ENCODE data around the gene CALCOCO2. TPM values are rescaled to one million over a fixed set of nuclear protein-coding genes. Genes with fewer than 3 reads are reported as not detected.

CALCOCO2 gene
- total and polyA plus RNA-seq, 5 donors from 2014 or later: 179 to 240 (median 215) TPM

GRCh38 chr17:48905987-48906515 lies 75.2 kb downstream of the CALCOCO2 start:
- no peak overlapping the region for H3K4me3 ChIP-seq (ENCODE audit: low read depth, low read length)
- H3K4me3 Mint-ChIP-seq: peak overlapping the region in 2 of 4 donors; percentile 15 to 86
- ATAC-seq (ENCODE audit: low read depth in 2 of 2) (no peak), DNase-seq (no peak)
- no peaks in the 10 kb centered on the region for H3K9me3 Mint-ChIP-seq
- H3K4me1 ChIP-seq (ENCODE audit: control insufficient read depth, insufficient read depth, low read length, poor library complexity, severe bottlenecking): peaks cover 25% of the 10 kb centered on the region
- H3K27ac Mint-ChIP-seq: no peak overlapping the region
- H3K9me3 ChIP-seq (ENCODE audit: control insufficient read depth in 2 of 2, low read length in 2 of 2): no peaks in the 10 kb centered on the region
- peaks cover 5 to 34% (median 24%) of the 10 kb centered on the region in 4 donors for H3K4me1 Mint-ChIP-seq
- peaks cover 3% of the 10 kb centered on the region for H3K36me3 Mint-ChIP-seq
- no peaks in the 10 kb centered on the region for H3K27me3 ChIP-seq (ENCODE audit: control insufficient read depth, insufficient read depth, low read length)
- no peak overlapping the region for H3K27ac ChIP-seq (ENCODE audit: insufficient read depth, low read length, poor library complexity, severe bottlenecking)
- no peaks in the 10 kb centered on the region for H3K27me3 Mint-ChIP-seq
- peaks cover 8% of the 10 kb centered on the region for H3K36me3 ChIP-seq (ENCODE audit: control insufficient read depth, insufficient read depth, low read length)

GRCh38 chr17:48907713-48908046 lies 76.8 kb downstream of the CALCOCO2 start:
- H3K27me3 Mint-ChIP-seq: no peaks in the 10 kb centered on the region
- peaks cover 14% of the 10 kb centered on the region for H3K36me3 Mint-ChIP-seq
- ATAC-seq (ENCODE audit: low read depth in 2 of 2) (peak in 1 of 2 donors; percentile 0), DNase-seq (no peak)
- peak overlapping the region; percentile 91 for H3K27ac ChIP-seq (ENCODE audit: insufficient read depth, low read length, poor library complexity, severe bottlenecking)
- no peaks in the 10 kb centered on the region for H3K27me3 ChIP-seq (ENCODE audit: control insufficient read depth, insufficient read depth, low read length)
- H3K4me1 Mint-ChIP-seq: peaks cover 22 to 50% (median 39%) of the 10 kb centered on the region in 4 donors
- H3K9me3 Mint-ChIP-seq: no peaks in the 10 kb centered on the region
- peak overlapping the region; percentile 86 to 96 (median 96) for H3K4me3 Mint-ChIP-seq
- peak overlapping the region; percentile 86 for H3K4me3 ChIP-seq (ENCODE audit: low read depth, low read length)
- peak overlapping the region; percentile 97 to 99 (median 99) for H3K27ac Mint-ChIP-seq
- peaks cover 22% of the 10 kb centered on the region for H3K36me3 ChIP-seq (ENCODE audit: control insufficient read depth, insufficient read depth, low read length)
- peaks cover 37% of the 10 kb centered on the region for H3K4me1 ChIP-seq (ENCODE audit: control insufficient read depth, insufficient read depth, low read length, poor library complexity, severe bottlenecking)
- no peaks in the 10 kb centered on the region for H3K9me3 ChIP-seq (ENCODE audit: control insufficient read depth in 2 of 2, low read length in 2 of 2)

GRCh38 chr17:48908047-48908843 lies 77.4 kb downstream of the CALCOCO2 start, which contains the start of gene UBE2Z:
TSS of gene UBE2Z (plus strand) at chr17:48908407. CDS start at chr17:48908504, 97 bp downstream.
- peak within 1 kb of the TSS; percentile 97 to 99 (median 99) for H3K27ac Mint-ChIP-seq
- Histone ChIP-seq H3K27me3 (ENCODE audit: control insufficient read depth, insufficient read depth, low read length) (no peaks in the 10 kb centered on the region), H3K27ac (ENCODE audit: insufficient read depth, low read length, poor library complexity, severe bottlenecking) (peak within 1 kb of the TSS; percentile 91), H3K36me3 (ENCODE audit: control insufficient read depth, insufficient read depth, low read length) (peaks cover 28% of the 10 kb centered on the region), H3K9me3 (ENCODE audit: control insufficient read depth in 2 of 2, low read length in 2 of 2) (no peaks in the 10 kb centered on the region), H3K4me3 (ENCODE audit: low read depth, low read length) (peak within 1 kb of the TSS; percentile 86), H3K4me1 (ENCODE audit: control insufficient read depth, insufficient read depth, low read length, poor library complexity, severe bottlenecking) (peaks cover 37% of the 10 kb centered on the region)
- peaks cover 23 to 56% (median 41%) of the 10 kb centered on the region in 4 donors for H3K4me1 Mint-ChIP-seq
- H3K4me3 Mint-ChIP-seq: peak within 1 kb of the TSS; percentile 95 to 96 (median 96)
- no peaks in the 10 kb centered on the region for H3K27me3 Mint-ChIP-seq
- no peaks in the 10 kb centered on the region for H3K9me3 Mint-ChIP-seq
- H3K36me3 Mint-ChIP-seq: peaks cover 15% of the 10 kb centered on the region
- DNase-seq (peak; percentile 83 to 96 (median 84)), ATAC-seq (ENCODE audit: low read depth in 2 of 2) (peak; percentile 94 to 95)

- H3K9me3 ChIP-seq (ENCODE audit: control insufficient read depth in 2 of 2, low read length in 2 of 2): no peaks in the 10 kb centered on the region
- Mint-ChIP-seq H3K4me1 (peaks cover 27 to 62% (median 47%) of the 10 kb centered on the region in 4 donors), H3K27ac (peak overlapping the region; percentile 94 to 99 (median 96)), H3K4me3 (peak overlapping the region; percentile 93 to 95 (median 95)), H3K27me3 (no peaks in the 10 kb centered on the region), H3K36me3 (peaks cover 20% of the 10 kb centered on the region), H3K9me3 (no peaks in the 10 kb centered on the region)
- peak; percentile 69 to 93 (median 82) for DNase-seq
- H3K27me3 ChIP-seq (ENCODE audit: control insufficient read depth, insufficient read depth, low read length): no peaks in the 10 kb centered on the region
- H3K36me3 ChIP-seq (ENCODE audit: control insufficient read depth, insufficient read depth, low read length): peaks cover 34% of the 10 kb centered on the region
- H3K27ac ChIP-seq (ENCODE audit: insufficient read depth, low read length, poor library complexity, severe bottlenecking): peak overlapping the region; percentile 91
- H3K4me3 ChIP-seq (ENCODE audit: low read depth, low read length): peak overlapping the region; percentile 85
- peak; percentile 35 to 37 for ATAC-seq (ENCODE audit: low read depth in 2 of 2)
- H3K4me1 ChIP-seq (ENCODE audit: control insufficient read depth, insufficient read depth, low read length, poor library complexity, severe bottlenecking): peaks cover 43% of the 10 kb centered on the region
Measured at GRCh38 chr17:48908853-48909394, 78.1 kb downstream of the CALCOCO2 start.

GRCh38 chr17:48909783-48910182 lies 78.9 kb downstream of the CALCOCO2 start:
- no peak for DNase-seq

GRCh38 chr17:48910370-48910769 lies 79.5 kb downstream of the CALCOCO2 start:
- Mint-ChIP-seq H3K27ac (peak overlapping the region in 2 of 3 donors; percentile 81 to 94), H3K9me3 (no peaks in the 10 kb centered on the region), H3K27me3 (no peaks in the 10 kb centered on the region), H3K4me3 (peak overlapping the region; percentile 93 to 95 (median 95)), H3K36me3 (peaks cover 26% of the 10 kb centered on the region), H3K4me1 (peaks cover 33 to 77% (median 56%) of the 10 kb centered on the region in 4 donors)
- ATAC-seq (ENCODE audit: low read depth in 2 of 2): no peak
- H3K27ac ChIP-seq (ENCODE audit: insufficient read depth, low read length, poor library complexity, severe bottlenecking): peak overlapping the region; percentile 91
- H3K27me3 ChIP-seq (ENCODE audit: control insufficient read depth, insufficient read depth, low read length): no peaks in the 10 kb centered on the region
- peaks cover 58% of the 10 kb centered on the region for H3K4me1 ChIP-seq (ENCODE audit: control insufficient read depth, insufficient read depth, low read length, poor library complexity, severe bottlenecking)
- no peak for DNase-seq
- peaks cover 45% of the 10 kb centered on the region for H3K36me3 ChIP-seq (ENCODE audit: control insufficient read depth, insufficient read depth, low read length)
- no peaks in the 10 kb centered on the region for H3K9me3 ChIP-seq (ENCODE audit: control insufficient read depth in 2 of 2, low read length in 2 of 2)
- peak overlapping the region; percentile 85 for H3K4me3 ChIP-seq (ENCODE audit: low read depth, low read length)

More at GRCh38 chr17:48909783-48910182, 78.9 kb downstream of the CALCOCO2 start:
- Histone ChIP-seq H3K27me3 (ENCODE audit: control insufficient read depth, insufficient read depth, low read length) (no peaks in the 10 kb centered on the region), H3K4me1 (ENCODE audit: control insufficient read depth, insufficient read depth, low read length, poor library complexity, severe bottlenecking) (peaks cover 52% of the 10 kb centered on the region), H3K36me3 (ENCODE audit: control insufficient read depth, insufficient read depth, low read length) (peaks cover 40% of the 10 kb centered on the region), H3K9me3 (ENCODE audit: control insufficient read depth in 2 of 2, low read length in 2 of 2) (no peaks in the 10 kb centered on the region), H3K4me3 (ENCODE audit: low read depth, low read length) (peak overlapping the region; percentile 85), H3K27ac (ENCODE audit: insufficient read depth, low read length, poor library complexity, severe bottlenecking) (peak overlapping the region; percentile 91)
- peak overlapping the region; percentile 93 to 95 (median 95) for H3K4me3 Mint-ChIP-seq
- H3K36me3 Mint-ChIP-seq: peaks cover 26% of the 10 kb centered on the region
- H3K9me3 Mint-ChIP-seq: no peaks in the 10 kb centered on the region
- ATAC-seq (ENCODE audit: low read depth in 2 of 2): no peak
- peak overlapping the region; percentile 76 to 96 (median 94) for H3K27ac Mint-ChIP-seq
- H3K27me3 Mint-ChIP-seq: no peaks in the 10 kb centered on the region
- H3K4me1 Mint-ChIP-seq: peaks cover 33 to 71% (median 54%) of the 10 kb centered on the region in 4 donors

- Histone ChIP-seq H3K36me3 (ENCODE audit: control insufficient read depth, insufficient read depth, low read length) (peaks cover 62% of the 10 kb centered on the region), H3K4me1 (ENCODE audit: control insufficient read depth, insufficient read depth, low read length, poor library complexity, severe bottlenecking) (peaks cover 65% of the 10 kb centered on the region), H3K27me3 (ENCODE audit: control insufficient read depth, insufficient read depth, low read length) (no peaks in the 10 kb centered on the region), H3K9me3 (ENCODE audit: control insufficient read depth in 2 of 2, low read length in 2 of 2) (no peaks in the 10 kb centered on the region), H3K4me3 (ENCODE audit: low read depth, low read length) (no peak overlapping the region), H3K27ac (ENCODE audit: insufficient read depth, low read length, poor library complexity, severe bottlenecking) (peak overlapping the region; percentile 34)
- peak overlapping the region in 1 of 3 donors; percentile 38 for H3K27ac Mint-ChIP-seq
- DNase-seq: no peak
- ATAC-seq (ENCODE audit: low read depth in 2 of 2): no peak
- H3K36me3 Mint-ChIP-seq: peaks cover 30% of the 10 kb centered on the region
- H3K9me3 Mint-ChIP-seq: no peaks in the 10 kb centered on the region
- peaks cover 33 to 80% (median 64%) of the 10 kb centered on the region in 4 donors for H3K4me1 Mint-ChIP-seq
- H3K4me3 Mint-ChIP-seq: peak overlapping the region in 1 of 4 donors; percentile 95
- H3K27me3 Mint-ChIP-seq: no peaks in the 10 kb centered on the region
Measured at GRCh38 chr17:48912476-48912875, 81.6 kb downstream of the CALCOCO2 start.
